HFF-Myc (cell line): Measurements from ENCODE around the gene CST3.
"Not testable (repeated sequence)": the region's sequence is repeated elsewhere in the genome, so short reads cannot be mapped to it uniquely, and the experiment has no call there.

Experiments used
- DNase-seq: peaks from one replicate; pipeline ENCODE4 v3.0.0-alpha.2; 2011; ENCODE audit warnings: low read depth; ENCODE audit errors: extremely low read depth
- H3K4me3 ChIP-seq: replicated peaks from 2 replicates; pipeline ENCODE4 v1.5.1; 2011; ENCODE audit warnings: low read depth, mild to moderate bottlenecking, control low read depth, low read length
- TF ChIP-seq, protein P1 (sequence below): IDR thresholded peaks from 2 replicates; pipeline ENCODE4 v1.5.1; 2012; ENCODE audit warnings: mild to moderate bottlenecking, low read depth, low read length, control low read depth; ENCODE audit errors: missing control alignments

The CST3 gene, protein sequence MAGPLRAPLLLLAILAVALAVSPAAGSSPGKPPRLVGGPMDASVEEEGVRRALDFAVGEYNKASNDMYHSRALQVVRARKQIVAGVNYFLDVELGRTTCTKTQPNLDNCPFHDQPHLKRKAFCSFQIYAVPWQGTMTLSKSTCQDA

DNA sequence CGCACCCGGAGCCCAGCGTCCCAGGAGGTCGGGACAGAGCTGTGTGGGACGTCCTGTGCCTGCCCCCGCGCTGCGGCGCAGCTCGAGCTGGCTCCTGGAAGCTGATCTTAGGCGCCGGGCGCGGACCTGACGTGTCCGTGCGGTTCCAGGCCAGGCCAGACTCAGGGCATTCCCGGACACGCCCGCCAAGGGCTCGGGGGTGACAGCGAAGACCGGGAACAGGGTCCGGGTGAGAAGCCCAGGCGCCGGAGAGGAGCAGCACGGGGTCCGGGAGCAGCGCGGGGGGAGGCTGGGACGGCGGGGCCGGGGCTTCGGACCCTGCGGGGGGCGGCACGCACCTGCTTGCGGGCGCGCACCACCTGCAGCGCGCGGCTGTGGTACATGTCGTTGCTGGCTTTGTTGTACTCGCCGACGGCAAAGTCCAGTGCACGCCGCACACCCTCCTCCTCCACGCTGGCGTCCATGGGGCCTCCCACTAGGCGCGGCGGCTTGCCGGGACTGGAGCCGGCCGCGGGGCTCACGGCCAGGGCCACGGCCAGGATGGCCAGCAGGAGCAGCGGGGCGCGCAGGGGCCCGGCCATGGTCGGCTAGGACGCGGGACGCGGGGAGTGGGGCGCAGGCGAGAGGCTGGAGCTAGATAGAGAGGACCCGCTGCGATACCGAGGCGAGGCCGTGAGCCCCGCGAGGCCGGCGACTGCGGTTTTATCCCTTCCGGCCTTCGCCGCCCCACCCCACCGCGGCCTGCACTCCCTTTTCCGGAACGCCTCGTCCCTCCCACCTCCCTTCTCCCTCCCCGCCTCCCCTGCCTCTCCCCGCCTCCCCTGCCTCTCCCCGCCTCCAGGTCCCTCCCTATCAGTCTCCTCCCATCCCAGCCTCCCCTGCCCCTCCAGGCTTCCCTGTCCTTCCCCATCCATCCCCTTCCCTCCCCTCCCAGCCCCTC, at the start of gene CST3:
Gene CST3, minus strand, starts transcription at position 674 of the 940 bp plus-strand sequence. Its CDS starts 93 bp downstream, at position 581.
- TF ChIP-seq, protein P1, sequence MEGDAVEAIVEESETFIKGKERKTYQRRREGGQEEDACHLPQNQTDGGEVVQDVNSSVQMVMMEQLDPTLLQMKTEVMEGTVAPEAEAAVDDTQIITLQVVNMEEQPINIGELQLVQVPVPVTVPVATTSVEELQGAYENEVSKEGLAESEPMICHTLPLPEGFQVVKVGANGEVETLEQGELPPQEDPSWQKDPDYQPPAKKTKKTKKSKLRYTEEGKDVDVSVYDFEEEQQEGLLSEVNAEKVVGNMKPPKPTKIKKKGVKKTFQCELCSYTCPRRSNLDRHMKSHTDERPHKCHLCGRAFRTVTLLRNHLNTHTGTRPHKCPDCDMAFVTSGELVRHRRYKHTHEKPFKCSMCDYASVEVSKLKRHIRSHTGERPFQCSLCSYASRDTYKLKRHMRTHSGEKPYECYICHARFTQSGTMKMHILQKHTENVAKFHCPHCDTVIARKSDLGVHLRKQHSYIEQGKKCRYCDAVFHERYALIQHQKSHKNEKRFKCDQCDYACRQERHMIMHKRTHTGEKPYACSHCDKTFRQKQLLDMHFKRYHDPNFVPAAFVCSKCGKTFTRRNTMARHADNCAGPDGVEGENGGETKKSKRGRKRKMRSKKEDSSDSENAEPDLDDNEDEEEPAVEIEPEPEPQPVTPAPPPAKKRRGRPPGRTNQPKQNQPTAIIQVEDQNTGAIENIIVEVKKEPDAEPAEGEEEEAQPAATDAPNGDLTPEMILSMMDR = no peak
- peak; percentile 56 for DNase-seq
- peak within 1 kb of the TSS; percentile 71 for H3K4me3 ChIP-seq

DNA sequence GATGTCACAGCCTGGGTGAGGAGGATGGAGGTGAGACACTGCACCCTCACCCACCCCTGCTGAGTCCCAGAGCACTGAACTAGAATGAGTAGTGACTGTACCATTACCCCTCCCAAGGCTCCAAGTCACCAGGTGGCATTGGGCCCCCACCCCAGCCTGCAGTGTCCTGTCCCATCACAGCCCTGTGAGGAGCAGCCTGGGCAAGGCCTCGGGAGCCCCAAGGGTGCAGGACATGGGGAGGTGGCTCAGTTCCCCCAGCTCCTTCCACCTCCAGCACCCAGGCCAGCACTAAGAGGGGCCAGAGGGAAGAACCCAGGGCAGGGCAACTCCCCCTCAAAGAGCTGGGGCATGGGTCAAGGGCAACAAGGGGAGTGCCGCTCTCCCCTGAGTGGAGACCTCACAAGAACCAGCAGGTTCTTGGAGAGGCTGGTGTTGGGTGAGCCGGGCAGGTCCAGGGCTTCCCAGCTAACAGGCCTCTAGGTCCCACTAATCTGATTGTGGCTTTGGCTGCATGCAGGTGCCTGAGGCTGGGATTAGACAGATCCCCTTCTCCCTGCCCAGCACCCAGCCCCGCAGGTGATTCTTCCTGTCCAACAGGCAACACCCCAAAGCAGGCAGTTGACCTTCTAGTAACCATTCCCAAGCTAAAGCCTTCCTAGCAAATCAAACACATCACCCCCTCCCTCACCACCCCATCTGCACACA, 48.4 kb upstream of the CST3 start:
- TF ChIP-seq, protein P1 = no peak
- DNase-seq = no peak

DNA sequence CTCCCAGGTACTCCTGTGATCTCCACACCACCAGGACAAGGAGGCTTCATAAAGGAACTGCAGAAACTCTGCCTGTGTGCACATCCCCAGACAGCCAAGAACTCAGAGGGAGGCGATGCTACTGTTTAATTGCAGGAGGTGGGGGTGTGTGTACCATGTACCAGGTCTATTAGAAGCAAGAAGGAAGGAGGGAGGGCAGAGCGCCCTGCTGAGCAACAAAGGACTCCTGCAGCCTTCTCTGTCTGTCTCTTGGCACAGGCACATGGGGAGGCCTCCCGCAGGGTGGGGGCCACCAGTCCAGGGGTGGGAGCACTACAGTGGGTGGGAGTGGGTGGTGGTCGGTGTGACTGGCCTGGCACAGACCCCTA, 47.8 kb upstream of the CST3 start:
- H3K4me3 ChIP-seq, DNase-seq: not testable (repeated sequence)

More for the DNA sequence above, 48.4 kb upstream of the CST3 start:
- no peak overlapping the region for H3K4me3 ChIP-seq

DNA sequence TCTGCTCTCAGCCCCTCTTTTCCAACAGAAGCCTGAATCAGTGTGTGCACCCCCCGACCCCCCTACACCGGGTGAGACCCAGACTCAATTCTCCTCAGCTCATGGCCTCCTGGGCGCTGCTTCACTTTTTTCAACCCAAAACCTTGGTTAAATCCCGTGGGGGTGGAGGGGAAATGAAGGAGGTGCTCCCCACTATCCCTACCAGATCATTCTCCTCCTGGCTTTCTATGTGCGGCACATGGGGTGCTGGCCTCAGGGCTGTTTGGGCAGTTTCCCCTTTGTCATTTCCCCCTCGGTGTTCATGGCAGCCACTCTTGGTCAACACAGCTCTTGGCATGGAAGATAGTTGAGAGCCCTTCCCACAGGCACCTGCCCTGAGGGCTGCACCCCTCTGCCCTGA, 46.5 kb upstream of the CST3 start:
- H3K4me3 ChIP-seq = no peak overlapping the region
- TF ChIP-seq, protein P1 = no peak
- DNase-seq = no peak

DNA sequence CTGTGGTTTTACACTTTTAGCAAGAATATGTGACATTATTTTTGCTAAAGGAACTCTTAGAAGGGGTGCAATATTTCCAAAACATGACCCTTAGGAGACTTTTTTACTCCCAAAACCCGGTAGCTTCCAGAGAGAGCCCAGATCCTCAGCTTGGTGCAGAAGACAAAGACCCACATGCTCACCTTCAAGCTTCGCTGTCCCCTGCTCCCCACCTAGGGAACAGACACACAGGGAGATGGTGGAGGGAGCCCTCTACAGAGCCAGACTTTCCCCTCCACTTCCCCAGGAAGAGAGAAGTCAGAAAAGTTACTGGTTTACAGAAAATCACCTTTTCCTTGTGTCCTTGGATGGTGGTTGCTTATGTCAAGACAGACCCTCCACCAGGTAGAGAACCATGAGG, 46.1 kb upstream of the CST3 start:
- H3K4me3 ChIP-seq = no peak overlapping the region
- DNase-seq = no peak
- TF ChIP-seq, protein P1 = no peak

DNA sequence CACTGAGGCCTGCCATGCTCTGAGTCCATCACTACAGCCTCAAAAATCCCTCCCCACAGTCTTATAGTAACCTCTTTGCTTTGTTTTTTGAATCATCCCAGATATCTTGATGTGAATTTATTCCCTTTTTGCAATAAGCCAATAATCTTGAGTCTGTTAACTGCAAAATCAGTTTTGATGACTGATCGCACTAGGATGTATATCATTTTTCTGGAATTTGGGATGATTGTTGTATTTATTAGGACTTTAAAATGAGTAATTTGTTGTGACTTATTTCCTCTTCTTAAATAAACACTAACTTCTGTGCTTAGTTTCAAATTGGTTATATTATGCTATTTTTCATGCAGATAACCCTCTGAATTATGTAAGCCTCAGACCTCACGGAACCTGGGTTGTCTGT, 45.5 kb upstream of the CST3 start:
- H3K4me3 ChIP-seq = no peak overlapping the region
- DNase-seq = no peak

DNA sequence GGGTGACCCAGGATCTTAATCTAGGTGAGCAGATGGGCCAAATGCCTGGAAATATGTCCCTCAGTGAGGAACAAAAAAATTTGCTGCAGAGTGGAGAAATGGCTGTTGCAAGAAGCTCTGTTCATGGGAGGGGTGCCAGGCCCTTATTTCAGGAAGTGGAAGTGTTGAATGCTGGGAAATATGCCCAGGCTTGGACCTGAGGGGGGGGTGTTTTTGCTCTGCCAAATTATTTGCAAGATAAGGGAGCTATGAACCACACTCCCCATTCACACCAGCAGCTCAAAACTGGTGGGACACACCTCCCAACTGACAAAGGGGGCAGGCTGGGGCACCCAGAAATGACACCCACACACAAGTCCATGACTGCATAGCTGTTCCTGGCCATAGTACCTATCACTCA, 42.4 kb upstream of the CST3 start:
- DNase-seq = no peak
- no peak overlapping the region for H3K4me3 ChIP-seq
- TF ChIP-seq, protein P1 = no peak

More for the DNA sequence above, 45.5 kb upstream of the CST3 start:
- TF ChIP-seq, protein P1 = no peak
